Measurements from ENCODE around the gene HGFAC.

DNA sequence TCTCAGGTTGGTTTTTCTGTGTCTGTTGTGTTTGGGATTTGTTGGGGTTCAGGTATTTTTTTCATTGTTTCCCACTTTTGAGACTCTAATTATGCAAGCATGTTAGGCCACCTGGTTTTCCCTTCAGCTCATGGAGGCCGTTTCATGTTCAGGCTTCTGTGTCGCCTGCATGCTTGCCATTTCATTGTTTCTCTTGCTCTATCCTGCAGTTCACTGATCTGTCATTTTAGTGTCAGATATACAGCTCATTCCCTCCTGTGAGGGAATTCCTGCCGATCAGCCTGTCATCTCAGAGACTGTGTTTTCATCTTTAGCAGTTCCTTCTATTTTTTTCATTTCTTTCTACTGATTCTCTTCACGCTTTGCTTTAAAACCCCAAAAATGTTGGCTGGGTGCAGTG is 49.4 kb upstream of the HGFAC start:
- TF ChIP-seq, protein P1, sequence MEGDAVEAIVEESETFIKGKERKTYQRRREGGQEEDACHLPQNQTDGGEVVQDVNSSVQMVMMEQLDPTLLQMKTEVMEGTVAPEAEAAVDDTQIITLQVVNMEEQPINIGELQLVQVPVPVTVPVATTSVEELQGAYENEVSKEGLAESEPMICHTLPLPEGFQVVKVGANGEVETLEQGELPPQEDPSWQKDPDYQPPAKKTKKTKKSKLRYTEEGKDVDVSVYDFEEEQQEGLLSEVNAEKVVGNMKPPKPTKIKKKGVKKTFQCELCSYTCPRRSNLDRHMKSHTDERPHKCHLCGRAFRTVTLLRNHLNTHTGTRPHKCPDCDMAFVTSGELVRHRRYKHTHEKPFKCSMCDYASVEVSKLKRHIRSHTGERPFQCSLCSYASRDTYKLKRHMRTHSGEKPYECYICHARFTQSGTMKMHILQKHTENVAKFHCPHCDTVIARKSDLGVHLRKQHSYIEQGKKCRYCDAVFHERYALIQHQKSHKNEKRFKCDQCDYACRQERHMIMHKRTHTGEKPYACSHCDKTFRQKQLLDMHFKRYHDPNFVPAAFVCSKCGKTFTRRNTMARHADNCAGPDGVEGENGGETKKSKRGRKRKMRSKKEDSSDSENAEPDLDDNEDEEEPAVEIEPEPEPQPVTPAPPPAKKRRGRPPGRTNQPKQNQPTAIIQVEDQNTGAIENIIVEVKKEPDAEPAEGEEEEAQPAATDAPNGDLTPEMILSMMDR (IDR thresholded peaks at IDR 0.05), result no peak
- no peak for TF ChIP-seq POLR2A (IDR thresholded peaks at IDR 0.05)

Data from thyroid gland (tissue), 4 donors.